HG03342 (cell line): ENCODE results near the gene SNAP29.
"Not testable (repeated sequence)": the region's sequence is repeated elsewhere in the genome, so short reads cannot be mapped to it uniquely, and the experiment has no call there.

Experiments
- ATAC-seq: cut with Tn5 transposase; IDR thresholded peaks from one replicate; pipeline ENCODE4 v1.9.1; 2021; ENCODE audit warnings: mild to moderate bottlenecking, moderate library complexity; ENCODE audit not compliant: unreplicated experiment

SNAP29 gene

DNA sequence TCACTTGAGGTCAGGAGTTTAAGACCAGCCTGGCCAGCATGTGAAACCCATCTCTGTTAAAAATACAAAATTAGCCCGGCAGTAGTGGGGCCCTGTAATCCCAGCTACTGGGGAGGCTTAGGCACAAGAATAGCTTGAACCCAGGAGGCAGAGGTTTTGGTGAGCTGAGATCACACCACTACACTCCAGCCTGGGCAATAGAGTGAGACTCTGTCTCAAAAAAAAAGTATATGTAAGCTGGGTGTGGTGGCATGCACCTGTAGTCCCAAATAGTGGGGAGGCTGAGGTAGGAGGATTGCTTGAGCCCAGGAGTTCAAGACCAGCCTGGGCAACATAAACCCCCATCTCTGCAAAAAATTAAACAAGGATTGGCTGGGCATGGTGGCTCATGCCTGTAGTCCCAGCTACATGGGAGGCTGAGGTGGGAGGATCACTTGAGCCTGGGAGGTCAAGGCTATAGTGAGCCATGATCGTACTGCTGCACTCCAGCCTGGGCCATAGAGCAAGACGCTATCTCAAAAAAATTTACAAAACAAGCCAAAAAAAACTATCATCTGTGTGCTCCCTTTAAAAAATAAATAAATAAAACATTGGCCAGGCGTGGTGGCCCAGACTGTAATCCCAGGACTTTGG lies 69.2 kb downstream of the SNAP29 start:
- no peak for ATAC-seq

DNA sequence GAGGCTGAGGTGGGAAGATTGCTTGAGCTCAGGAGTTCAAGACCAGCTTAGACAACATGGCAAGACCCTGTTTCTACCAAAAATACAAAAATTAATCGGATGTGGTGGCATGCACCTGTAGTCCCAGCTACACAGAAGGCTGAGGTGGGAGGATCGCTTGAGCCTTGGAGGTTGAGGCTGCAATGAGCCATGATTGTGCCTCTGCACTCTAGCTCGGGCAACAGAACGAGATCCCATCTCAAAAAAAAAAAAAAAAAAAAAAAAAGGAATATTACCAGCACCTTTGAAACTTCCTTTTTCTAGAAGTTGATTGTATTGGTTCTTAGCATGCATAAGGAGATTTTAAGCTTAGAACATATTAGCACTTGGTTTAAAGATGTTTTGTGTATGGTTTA lies 69.8 kb downstream of the SNAP29 start:
- no peak for ATAC-seq

DNA sequence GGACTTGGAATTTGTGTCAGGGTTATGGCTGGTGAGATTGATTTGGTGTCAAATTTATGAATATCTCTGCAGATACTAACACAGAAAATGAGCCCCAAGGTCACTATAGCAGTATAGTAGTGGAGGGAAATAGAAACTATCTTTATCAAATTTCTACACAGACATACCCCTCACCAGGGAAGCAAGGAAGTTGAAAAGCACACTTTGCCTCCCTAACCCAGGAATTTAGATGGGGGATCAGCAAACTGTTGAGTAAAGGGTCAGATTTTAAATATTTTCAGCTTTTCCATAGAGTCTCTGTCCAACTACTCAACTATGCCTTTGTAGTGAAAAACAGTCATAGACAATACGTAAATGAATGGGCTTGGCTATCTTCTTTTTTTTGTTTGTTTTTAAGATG lies 71.2 kb downstream of the SNAP29 start:
- no peak for ATAC-seq

DNA sequence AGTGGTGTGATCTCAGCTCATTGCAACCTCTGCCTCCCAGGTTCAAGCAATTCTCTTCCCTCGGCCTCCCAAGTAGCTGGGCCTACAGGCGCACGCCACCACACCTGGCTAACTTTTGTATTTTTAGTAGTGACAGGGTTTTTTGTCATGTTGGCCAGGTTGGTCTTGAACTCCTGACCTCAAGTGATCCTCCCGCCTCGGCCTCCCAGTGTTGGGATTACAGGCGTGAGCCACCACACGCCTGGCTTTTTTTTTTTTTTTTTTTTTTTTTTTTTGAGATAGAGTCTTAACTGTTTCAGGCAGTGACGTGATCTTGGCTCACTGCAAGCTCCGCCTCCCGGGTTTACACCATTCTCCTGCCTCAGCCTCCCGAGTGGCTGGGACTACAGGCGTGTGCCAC lies 71.6 kb downstream of the SNAP29 start:
- ATAC-seq: not testable (repeated sequence)

DNA sequence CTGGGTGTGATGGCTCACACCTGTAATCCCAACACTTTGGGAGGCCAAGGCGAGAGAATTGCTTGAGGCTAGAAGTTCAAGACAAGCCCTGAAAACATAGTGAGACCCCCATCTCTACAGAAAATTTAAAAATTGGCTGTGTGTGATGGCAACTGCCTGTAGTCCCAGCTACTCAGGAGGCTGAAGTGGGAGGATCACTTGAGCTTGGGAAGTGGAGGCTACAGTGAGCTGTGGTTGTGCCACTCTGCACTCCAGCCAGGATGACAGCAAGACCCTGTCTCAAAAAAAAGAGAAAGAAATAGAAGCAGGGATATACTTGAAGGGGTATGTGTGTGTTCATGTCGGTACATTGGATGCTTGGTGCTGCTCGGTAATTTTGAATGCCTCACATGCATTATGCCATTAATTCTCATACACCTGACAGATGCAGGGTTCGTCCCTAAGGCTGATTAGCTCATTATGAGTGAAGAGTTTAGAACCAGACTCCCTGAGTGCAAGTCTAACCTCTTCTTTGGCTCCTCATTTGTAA lies 72.4 kb downstream of the SNAP29 start:
- ATAC-seq: no peak

DNA sequence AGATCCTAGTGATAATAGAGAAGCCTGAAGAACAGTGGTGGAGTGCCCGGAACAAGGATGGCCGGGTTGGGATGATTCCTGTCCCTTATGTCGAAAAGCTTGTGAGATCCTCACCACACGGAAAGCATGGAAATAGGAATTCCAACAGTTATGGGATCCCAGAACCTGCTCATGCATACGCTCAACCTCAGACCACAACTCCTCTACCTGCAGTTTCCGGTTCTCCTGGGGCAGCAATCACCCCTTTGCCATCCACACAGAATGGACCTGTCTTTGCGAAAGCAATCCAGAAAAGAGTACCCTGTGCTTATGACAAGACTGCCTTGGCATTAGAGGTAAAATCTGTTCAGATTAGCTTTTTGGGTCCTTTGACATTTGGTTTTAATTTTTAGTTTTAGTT lies 75.1 kb downstream of the SNAP29 start:
- ATAC-seq: no peak

DNA sequence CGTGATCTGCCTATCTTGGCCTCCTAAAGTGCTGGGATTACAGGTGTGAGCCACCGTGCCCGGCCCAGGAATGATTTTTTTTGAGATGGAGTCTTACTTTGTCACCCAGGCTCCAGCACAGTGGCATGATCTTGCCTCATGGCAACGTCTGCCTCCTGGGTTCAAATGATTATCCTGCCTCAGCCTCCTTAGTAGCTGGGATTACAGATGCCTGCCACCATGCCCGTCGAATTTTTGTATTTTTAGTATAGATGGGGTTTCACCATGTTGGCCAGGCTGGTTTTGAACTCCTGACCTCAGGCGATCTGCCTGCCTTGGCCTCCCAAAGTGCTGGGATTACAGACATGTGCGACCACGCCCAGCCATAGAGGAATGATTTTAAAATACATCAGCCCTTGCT lies 76.2 kb downstream of the SNAP29 start:
- ATAC-seq: not testable (repeated sequence)

DNA sequence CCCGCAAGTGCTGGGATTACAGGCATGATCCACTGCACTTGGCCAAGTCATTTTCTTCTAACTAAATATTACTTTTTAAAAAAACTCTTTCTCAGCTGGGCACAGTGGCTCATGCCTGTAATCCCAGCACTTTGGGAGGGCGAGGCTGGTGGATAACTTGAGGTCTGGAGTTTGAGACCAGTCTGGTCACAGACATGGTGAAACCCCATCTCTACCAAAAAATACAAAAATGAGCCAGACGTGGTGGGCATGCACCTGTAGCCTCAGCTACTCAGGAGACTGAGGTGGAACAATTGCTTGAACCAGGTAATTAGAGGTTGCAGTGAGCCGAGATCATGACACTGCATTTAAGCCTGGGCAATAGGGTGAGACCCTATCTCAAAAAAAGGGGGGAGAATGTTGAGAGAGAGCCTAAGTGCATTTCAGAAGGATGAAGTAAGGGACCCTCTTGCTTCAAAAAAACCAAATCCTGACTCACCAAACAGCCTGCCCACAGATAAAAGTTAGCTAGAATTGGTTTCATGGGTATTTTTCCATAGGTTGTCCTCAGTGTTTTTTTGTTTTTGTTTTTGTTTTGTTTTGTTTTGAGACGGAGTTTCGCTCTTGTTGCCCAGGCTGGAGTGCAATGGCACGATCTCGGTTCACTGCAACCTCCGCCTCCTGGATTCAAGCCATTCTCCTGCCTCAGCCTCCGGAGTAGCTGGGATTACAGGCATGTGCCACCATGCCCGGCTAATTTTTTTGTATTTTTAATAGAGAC lies 77.2 kb downstream of the SNAP29 start:
- ATAC-seq: not testable (repeated sequence)

DNA sequence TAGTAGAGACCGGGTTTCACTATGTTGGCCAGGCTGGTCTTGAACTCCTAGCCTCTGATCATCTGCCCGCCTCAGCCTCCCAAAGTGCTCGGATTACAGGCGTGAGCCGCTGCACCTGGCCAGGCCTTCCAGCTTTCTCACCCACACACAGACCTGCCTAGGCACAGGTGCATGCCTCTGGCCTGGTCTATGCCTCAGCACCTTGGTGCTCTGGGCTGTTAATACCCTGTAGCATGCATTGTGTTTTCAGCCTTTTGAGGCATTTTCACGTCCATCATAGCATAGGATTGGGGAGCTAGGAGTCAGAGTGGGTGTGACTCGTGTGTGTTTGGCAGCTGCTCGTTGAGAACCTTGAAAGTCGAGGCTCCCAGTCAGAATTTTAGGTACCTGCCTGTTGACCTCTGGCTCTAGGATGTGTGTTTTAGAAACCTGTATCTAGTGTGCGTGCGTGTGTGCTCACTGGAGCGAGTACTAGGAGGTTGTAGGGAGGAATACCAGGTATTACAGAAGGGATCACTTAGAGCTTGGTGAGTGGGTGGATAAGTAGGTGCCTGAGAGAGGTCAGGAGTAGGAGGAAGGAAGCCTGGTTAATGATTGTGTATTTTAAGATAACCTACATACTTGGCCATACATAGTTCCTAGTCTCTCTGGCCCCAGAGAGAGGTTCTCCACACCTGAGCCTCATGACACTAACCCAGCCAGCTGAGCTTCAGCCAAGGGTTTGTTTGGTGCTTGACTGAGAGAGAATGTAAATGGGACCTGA lies 78.4 kb downstream of the SNAP29 start:
- no peak for ATAC-seq

DNA sequence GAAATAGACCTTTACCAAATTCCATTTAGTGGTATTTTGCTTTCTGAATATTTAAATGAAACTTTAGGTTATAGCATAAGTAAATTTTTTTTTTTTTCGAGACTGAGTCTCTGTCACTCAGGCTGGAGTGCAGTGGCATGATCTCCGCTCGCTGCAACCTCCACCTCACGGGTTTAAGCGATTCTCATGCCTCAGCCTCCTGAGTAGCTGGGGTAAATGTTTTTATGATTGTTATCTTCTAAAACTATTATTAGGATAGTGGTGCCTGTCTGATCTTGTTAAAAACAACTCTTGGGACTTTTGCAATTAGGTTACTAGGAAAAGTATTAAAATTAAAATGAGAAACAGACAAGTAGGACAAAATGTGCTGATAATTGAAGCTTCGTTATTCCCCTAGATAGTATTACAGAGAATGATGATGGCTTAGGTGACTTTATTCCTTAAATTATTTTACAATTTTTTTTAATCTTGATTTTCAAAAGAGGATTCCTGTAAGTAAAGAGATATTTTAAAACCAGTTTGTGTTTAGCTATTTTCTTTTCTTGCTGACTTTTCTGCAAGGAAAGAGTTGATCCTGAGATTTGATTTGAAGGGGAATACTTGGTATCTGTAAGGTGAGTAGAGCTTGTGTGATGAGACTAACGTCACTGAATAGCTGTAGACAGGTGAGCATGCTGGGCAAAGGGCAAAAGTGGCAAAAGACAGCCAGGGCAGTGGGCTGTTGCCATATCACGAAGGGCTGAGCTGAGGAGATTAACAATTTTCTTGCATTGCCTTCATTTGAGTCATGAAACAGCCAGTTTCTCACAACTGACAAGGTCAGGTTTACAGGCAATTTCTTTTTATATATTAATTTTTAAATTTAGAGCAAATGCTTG lies 79.2 kb downstream of the SNAP29 start:
- no peak for ATAC-seq

DNA sequence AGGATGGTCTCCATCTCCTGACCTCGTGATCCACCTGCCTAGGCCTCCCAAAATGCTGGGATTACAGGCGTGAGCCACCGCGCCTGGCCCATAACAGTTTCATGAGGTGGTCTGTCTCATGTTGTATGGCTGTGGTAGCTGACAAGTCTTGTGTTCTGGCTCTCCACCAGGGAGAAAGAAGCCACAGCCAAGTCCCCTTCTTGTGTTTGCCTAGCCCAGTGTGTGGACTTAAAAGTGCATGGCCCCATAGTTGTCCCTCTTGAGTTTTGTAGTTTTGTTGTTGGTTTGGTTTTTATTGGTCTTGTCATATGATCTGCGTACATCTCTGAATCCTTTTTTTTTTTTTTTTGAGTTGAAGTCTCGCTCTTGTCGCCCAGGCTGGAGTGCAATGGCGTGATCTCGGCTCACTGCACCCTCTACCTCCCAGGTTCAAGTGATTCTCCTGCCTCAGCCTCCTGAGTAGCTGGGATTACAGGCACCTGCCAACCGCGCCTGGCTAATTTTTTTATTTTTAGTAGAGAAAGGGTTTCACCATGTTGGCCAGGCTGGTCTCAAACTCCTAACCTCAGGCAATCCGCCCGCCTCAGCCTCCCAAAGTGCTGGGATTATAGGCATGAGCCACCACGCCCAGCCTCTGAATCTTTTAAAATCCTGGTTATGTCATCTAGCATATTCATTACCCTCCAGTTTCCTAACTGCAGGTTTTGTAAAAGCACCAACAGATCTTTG lies 80.8 kb downstream of the SNAP29 start:
- ATAC-seq: not testable (repeated sequence)

DNA sequence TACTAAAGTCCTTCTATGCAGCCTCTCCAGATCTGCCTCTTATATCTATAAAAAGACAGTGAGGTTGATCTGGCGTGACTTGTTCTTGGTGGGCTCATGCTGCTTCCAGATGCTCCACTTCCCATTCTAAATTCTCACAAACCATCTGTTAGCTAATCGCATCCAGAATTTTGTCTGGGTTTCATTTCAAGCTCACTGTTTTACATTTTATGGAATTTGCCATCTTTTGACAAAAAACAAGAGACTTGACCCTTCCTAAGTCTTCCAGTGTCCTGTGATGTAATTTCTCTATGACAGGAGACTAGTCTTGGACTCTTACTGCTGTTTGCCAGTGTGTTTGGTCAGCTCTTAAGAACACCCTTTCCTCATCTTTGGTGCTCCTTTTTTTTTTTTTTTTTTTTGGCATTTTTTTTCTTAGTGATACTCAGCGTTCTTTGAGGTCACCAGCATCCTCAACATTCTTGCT lies 81.4 kb downstream of the SNAP29 start:
- no peak for ATAC-seq
